ENCODE data around the gene CITED1.
A peak's percentile ranks its signal among the peaks of the same experiment; 100 is the strongest.

The CITED1 gene

DNA sequence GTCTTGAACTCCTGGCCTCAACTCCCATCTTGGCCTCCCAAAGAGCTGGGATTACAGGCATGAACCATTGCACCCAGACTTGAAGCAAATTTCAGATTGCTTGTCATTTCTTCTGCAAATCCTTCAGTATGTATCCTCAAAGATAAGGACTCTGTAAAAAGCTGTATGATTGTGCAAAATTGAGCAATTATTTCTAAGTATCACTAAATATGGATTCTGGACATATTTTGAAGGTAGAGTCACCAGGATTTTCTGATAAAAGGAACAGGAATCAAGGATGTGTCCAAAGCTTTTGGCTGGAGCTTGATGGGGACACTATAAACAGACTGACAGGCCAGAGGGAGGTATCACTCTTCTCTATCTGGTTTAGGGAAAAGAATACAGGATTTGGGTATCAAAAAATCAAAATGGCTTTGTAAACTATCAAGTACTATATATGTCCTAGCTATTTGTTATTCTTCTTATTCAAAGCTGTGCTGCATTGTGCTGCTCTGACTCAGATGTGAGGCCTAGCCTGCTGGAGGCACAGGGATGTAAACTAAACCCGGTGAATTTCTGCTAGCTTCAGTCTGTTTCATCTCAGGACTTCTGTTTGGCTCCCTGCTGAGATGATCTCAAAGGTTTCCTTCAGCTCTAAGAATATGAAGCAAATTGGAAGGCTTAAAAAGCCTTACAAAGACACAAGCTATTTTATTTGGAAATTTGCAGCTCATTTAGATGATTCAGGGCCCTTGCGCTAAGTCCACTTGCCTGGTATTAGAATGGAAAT, 36.9 kb downstream of the CITED1 start:
- H3K4me3 ChIP-seq (ENCODE audit: low read depth, low read length) = no peak overlapping the region
- DNase-seq (ENCODE audit: low read depth, low spot score) = peak; percentile 37
- TF ChIP-seq, protein P1, sequence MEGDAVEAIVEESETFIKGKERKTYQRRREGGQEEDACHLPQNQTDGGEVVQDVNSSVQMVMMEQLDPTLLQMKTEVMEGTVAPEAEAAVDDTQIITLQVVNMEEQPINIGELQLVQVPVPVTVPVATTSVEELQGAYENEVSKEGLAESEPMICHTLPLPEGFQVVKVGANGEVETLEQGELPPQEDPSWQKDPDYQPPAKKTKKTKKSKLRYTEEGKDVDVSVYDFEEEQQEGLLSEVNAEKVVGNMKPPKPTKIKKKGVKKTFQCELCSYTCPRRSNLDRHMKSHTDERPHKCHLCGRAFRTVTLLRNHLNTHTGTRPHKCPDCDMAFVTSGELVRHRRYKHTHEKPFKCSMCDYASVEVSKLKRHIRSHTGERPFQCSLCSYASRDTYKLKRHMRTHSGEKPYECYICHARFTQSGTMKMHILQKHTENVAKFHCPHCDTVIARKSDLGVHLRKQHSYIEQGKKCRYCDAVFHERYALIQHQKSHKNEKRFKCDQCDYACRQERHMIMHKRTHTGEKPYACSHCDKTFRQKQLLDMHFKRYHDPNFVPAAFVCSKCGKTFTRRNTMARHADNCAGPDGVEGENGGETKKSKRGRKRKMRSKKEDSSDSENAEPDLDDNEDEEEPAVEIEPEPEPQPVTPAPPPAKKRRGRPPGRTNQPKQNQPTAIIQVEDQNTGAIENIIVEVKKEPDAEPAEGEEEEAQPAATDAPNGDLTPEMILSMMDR (IDR thresholded peaks at IDR 0.05; ENCODE audit: insufficient read depth, low read length, missing control alignments) = no peak
- ChIA-PET POLR2A (interaction anchor here (0.7 to 4.0 kb wide), 2 partner anchors 8 to 32 kb away, joined by 3 to 34 read pairs; partner anchors contain the start of gene RPS4X), CTCF (interaction anchor here (1.6 to 3.7 kb wide), 3 partner anchors 8 to 23 kb away, joined by 3 to 15 read pairs (median 9); partner anchors contain the start of gene RPS4X)

DNA sequence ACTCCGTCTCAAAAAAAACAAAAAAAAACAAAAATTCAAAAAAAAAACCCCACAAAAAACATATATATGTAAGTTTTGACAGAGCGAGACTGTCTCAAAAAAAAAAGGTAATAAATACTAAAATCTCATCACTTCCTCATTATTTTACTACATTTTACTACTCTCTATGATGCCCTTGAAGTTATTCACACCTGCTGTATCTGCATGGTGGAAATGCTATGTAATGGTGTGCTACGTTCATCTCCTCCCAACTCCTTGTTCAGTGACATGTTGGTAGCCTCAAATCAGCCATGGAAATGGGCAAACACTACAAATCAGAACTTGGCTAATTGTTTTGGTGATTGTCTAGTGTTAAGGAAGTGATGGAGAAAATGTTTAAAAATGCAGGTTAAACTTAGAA, 40.5 kb downstream of the CITED1 start:
- POLR2A ChIA-PET = interaction anchor here (4.0 kb wide), 1 partner anchor 11 kb away, joined by 34 read pairs; the partner anchor contains the start of gene RPS4X
- CTCF ChIA-PET = no interaction called here
- DNase-seq (ENCODE audit: low read depth, low spot score) = no peak
- TF ChIP-seq, protein P1 (IDR thresholded peaks at IDR 0.05; ENCODE audit: insufficient read depth, low read length, missing control alignments) = no peak
- H3K4me3 ChIP-seq (ENCODE audit: low read depth, low read length) = no peak overlapping the region

DNA sequence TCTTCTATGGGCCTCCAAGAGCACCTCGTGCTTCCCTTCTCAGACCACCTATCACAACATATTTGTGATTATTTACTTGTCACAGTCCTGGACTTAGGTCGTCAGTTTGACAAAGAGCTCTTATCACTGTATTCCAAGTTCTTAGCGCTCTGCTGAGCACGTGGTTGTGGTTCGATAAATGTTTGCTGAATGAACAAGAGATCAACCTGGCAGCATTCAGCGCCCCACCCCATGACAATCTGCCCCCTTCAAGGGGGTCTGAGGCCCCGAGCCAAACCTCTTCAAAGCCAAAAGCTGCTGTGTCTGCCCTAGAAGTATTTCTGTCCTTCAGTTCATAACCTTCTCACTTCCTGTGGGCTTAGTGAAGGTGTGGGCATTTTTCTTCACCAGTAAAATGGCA, 43.6 kb downstream of the CITED1 start:
- ChIA-PET POLR2A (no interaction called here), CTCF (interaction anchor here (1.9 kb wide), 1 partner anchor 15 kb away, joined by 8 read pairs; the partner anchor contains the start of gene RPS4X)
- TF ChIP-seq, protein P1 (IDR thresholded peaks at IDR 0.05; ENCODE audit: insufficient read depth, low read length, missing control alignments) = no peak
- no peak overlapping the region for H3K4me3 ChIP-seq (ENCODE audit: low read depth, low read length)
- no peak for DNase-seq (ENCODE audit: low read depth, low spot score)

DNA sequence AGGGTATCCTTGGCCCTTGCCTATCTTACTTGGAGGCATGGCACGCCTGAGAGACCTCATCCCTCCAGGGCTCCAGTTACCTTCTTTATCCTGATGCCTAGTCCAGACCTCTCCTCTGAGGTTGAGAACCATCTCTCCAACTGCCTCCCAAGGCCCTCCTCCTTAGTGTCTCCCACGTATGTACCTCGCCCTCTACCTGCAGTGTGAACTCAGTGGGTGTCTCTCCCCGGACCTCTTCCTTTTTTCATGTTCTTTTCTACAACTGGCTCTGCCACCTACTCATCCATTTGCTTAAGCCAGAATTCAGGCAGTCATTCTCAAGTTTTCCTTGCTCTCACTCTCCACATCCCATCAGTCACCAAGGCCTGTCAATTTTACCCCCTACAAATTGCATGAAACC, 45.3 kb downstream of the CITED1 start:
- DNase-seq (ENCODE audit: low read depth, low spot score) = no peak
- TF ChIP-seq, protein P1 (IDR thresholded peaks at IDR 0.05; ENCODE audit: insufficient read depth, low read length, missing control alignments) = no peak
- ChIA-PET POLR2A (no interaction called here), CTCF (interaction anchor here (1.9 kb wide), 1 partner anchor 17 kb away, joined by 8 read pairs; the partner anchor contains the start of gene RPS4X)
- no peak overlapping the region for H3K4me3 ChIP-seq (ENCODE audit: low read depth, low read length)

DNA sequence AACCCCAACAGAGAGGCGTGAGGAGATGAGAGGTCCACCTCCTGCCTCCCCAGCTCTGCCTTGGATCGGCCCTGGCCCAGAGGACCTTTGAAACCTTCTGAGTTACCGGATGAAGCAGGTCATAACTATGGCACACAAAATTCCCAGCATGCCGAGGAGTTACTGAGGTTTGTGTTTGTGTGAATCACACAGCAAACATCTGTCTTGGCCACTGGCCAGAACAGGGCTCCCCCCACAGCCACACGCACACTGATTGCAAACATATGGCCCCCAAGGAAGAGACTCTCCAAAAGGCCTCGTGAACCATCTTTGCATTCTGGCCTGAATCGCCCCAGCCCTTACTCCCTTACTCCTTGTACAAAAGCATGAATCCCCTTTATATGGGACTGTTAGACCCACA, 47.5 kb downstream of the CITED1 start:
- no peak overlapping the region for H3K4me3 ChIP-seq (ENCODE audit: low read depth, low read length)
- ChIA-PET CTCF (interaction anchor here (1.0 to 1.2 kb wide), 2 partner anchors 11 to 14 kb away, joined by 3 read pairs; no protein-coding TSS in a partner anchor), POLR2A (no interaction called here)
- TF ChIP-seq, protein P1 (IDR thresholded peaks at IDR 0.05; ENCODE audit: insufficient read depth, low read length, missing control alignments) = no peak
- no peak for DNase-seq (ENCODE audit: low read depth, low spot score)

DNA sequence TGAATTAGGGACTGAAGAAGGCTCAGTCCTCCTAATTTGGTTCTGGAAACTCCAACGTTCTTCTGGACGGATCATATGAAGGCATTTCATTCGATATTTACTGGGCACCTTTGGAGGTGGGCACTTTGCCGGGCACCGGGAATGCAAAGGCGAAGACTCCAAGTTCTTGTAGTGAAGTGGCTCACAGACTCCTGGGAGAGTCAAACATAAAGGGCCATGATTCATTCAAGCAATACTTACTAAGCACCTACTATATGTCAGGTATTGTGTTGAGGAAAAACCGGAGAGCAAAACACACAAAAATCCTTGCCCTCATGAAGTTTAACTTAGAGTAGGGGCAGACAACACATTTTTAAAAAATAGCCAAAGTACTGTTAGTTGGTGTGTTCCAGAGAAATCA, 49.9 kb downstream of the CITED1 start:
- H3K4me3 ChIP-seq (ENCODE audit: low read depth, low read length) = no peak overlapping the region
- no peak for DNase-seq (ENCODE audit: low read depth, low spot score)

More for the DNA sequence above, 49.9 kb downstream of the CITED1 start:
- TF ChIP-seq, protein P1 (IDR thresholded peaks at IDR 0.05; ENCODE audit: insufficient read depth, low read length, missing control alignments) = no peak
- POLR2A ChIA-PET = no interaction called here
- CTCF ChIA-PET = interaction anchor here (2.2 kb wide), 1 partner anchor 11 kb away, joined by 11 read pairs; no protein-coding TSS in a partner anchor

All from AG04449 (cell line).